Right lobe of liver (tissue), 4 donors: Measurements from ENCODE around the gene TMEM131.

Experiments used
- POLR2A ChIP-seq: fragments of 450-650 bp; IDR thresholded peaks from one replicate; pipeline ENCODE4 v1.6.1; 2017; ENCODE audit warnings: antibody characterized with exemption, mild to moderate bottlenecking
- TF ChIP-seq, protein P1 (sequence below), 4 donors: fragments of 200-600 bp in 3 of 4; fragments of 450-650 bp in 1 of 4; IDR thresholded peaks; one replicate each; pipeline versions ENCODE4 v1.5.1 to v1.8.0; 2016 to 2022; ENCODE audit warnings: antibody characterized with exemption in 4 of 4, mild to moderate bottlenecking in 2 of 4
- donor health status: DM: no; HTN: no; CAD: no.
- donor health status: DM: no; HTN: no; CAD: no.
- donor health status: DM: no; HTN: yes; CAD: no.

DNA sequence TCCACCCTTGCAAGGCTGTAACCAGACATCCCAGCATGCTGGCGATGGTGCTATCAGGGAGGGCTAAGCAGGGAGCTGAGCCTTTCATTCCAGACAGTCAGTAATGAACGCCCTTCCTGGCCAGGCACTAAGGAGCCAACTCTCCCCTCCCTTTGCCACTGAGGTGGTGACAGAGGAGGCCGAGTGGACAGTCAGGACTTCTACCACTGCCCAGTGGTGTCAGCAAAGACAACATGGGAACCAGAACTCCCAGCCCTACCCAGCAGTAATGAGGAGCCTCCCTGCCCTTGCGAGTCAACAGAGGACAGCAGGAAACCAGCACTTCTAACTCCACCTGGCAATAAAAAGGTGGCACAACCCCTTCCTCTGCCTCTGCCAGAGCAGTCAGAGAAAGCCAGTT, 213.8 kb downstream of the TMEM131 start:
- TF ChIP-seq, protein P1, sequence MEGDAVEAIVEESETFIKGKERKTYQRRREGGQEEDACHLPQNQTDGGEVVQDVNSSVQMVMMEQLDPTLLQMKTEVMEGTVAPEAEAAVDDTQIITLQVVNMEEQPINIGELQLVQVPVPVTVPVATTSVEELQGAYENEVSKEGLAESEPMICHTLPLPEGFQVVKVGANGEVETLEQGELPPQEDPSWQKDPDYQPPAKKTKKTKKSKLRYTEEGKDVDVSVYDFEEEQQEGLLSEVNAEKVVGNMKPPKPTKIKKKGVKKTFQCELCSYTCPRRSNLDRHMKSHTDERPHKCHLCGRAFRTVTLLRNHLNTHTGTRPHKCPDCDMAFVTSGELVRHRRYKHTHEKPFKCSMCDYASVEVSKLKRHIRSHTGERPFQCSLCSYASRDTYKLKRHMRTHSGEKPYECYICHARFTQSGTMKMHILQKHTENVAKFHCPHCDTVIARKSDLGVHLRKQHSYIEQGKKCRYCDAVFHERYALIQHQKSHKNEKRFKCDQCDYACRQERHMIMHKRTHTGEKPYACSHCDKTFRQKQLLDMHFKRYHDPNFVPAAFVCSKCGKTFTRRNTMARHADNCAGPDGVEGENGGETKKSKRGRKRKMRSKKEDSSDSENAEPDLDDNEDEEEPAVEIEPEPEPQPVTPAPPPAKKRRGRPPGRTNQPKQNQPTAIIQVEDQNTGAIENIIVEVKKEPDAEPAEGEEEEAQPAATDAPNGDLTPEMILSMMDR (IDR thresholded peaks at IDR 0.05): no peak
- no peak for TF ChIP-seq POLR2A
